Activated effector memory CD4-positive, alpha-beta T cell treated with Interleukin-2 at 50 U/mL for 16 hours (primary cell): ENCODE measurements around the gene RAB6B.

Experiments
- DNase-seq: peaks from one replicate; pipeline ENCODE4 v3.0.0-alpha.2; 2020

Gene RAB6B

DNA sequence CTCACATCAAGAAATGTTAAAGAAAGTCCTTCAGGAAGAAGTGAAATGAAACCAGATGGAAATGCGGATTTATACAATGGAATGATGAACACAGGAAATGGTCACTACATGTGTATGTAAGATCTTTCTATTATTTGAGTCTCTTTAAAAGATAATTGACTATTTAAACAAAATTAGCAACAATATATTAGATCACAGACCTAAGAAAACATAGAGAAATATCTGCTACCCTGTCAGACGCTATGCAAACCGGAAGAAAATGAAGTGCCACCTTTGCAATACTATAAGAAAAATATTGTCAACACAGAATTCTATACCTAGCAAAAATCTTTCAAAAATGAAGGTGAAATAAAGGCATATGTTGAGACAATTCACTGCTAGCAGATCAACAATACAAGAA lies 17.2 kb downstream of the RAB6B start:
- no peak for DNase-seq

DNA sequence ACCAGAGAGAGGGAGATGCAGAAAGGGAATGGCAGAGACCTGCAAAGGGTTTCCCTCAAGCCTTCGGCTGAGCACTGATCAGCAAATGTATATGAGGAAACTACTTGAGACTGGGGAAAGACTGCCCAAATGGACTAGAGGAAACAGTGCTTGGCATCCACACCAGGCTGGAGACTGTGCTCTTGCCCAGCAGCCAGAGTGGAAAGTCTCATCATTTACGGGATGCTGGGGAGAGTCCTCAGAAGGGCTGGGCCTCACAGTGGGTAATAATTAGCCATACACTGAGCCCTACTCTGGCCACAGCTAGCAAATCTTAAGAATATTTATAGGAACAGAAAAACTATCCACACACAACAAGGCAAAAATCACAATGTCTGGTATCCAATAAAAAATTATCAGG lies 18.5 kb downstream of the RAB6B start:
- no peak for DNase-seq

- DNase-seq: no peak
These were observed 20.8 kb downstream of the RAB6B start for GRCh38 chr3:133874761-133875438.

DNA sequence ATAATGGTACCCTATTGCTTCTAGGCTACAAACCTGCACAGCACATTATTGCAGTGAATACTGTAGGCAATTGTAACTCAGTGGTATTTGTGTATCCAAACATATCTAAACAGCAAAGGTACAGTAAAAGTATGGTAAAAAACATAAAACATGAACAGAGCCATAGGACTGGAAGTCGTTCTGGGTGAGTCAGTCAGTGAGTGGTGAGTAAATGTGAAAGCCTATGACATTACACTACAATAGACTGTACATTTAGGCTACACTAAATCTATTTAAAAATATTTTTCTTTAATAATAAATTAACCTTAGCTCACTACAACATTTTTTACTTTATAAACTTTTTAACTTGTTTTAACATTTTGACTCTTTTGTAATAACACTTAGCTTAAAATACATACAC lies 21.3 kb downstream of the RAB6B start:
- DNase-seq: no peak

DNA sequence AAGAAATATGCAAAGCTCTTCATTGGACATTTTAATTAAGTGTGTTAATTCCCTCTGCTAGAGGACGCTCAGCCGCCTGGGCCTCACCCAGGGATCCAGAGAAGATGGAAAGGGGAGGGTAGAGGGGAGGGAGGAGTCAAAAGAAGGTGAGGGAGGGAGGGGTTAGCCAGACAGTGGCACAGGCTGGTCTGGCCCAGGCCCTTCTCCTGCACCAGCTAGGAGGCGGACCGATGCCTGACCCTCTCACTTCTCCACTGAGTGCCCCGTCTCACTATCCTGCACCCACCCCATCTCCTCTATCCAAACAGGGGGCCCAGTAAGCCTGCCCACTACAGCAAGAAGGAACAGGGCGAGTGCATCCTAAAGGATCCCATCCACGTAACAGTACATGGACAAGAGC lies 22.9 kb downstream of the RAB6B start:
- DNase-seq: no peak

- DNase-seq: no peak
These were observed 23.5 kb downstream of the RAB6B start for GRCh38 chr3:133872161-133872560.

DNA sequence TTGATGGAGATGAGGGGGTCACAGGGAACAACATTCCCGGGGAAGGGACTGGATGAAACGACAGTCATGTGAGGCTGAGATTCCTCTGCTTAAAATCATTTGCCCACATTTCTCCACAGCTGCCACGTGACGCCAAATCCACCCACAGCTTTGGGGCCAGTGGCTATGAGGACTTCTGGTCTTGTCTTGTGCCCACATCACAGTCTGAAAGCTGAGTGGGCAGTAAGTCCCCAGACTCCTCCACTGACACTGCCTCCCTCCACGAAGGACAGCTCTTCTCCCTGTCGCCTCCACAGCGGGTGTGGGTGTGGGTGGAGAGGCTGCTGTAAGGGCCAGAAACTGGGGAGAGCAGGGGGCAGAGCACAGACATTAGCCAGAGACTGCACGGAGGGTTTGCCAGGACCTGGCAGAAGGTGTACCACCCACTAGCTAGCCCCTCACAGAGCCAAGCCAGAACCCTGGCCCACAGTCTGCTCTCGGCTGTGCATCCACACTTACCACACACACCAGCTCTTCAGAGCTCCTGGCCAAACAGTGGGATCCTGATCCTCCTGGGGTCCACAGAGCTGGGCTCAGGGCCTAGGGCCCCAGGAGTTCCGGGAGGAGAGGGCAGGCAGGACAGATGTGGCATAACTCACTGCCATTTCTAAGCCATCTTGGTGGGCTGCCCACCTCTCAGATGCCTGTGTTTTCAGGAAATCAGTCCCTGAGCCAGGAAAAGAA lies 24.2 kb downstream of the RAB6B start:
- DNase-seq: no peak

DNA sequence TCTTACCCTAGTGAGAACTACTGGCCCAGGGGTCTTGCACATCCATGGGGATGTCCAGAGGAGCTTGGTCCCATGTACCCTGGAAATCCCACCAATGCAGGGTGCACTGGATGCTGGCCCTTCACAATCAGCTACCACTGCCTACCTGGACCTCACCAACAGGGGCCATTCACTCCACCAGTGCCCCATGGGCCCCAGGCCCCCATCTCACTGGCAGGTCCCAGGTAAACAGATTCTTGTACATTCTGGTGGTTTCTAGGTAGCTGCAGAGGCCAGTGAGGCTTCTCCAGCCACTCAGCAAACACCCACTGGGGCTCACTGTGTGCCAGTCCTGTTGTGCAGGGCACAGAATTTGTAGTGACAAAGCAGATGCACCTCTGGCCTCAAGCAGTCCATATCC lies 24.9 kb downstream of the RAB6B start:
- DNase-seq: no peak

- no peak for DNase-seq
These were observed 26.1 kb downstream of the RAB6B start for GRCh38 chr3:133869586-133869985.

- no peak for DNase-seq
These were observed 26.8 kb downstream of the RAB6B start for GRCh38 chr3:133868758-133869475.

DNA sequence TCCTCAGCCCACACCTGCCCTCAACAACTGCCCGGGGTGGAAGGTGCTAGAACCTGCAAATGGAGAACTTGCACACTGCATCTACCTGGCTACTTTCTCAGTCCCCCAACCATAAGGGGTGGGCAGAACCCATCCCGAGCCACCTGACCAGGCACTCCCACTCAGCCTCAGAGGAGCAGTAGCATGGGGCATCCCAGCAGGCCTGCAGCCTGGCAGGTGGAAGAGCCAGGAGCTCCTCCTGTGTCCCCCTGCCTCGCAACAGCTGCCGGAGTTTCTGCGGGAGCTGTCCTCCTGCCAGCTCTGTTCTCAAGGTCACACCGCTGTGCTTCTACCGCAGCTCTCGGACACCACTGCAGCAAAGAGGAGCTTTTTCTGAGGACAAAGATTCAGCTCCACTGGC lies 27.5 kb downstream of the RAB6B start:
- DNase-seq: no peak

DNA sequence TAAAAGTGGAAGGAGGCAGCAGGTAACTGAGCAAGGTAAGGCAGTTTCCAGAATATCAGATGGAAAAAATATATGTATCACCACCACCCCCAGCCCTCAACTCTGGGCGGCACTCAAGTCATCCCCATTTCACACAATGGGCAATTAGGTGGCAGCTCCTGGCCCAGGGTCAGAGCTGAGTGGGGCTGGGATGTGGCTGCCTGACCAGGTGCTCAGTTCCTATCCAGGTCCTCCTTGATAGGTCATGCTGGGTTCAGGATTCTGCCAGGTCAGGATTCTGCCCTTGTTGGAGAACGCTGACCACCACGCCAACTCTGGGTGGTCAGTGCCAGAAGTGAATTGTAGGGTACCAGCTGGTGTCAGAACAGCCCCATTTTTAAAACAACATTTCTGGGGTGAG lies 29.5 kb downstream of the RAB6B start:
- DNase-seq: no peak

- DNase-seq: no peak
These were observed 30.4 kb downstream of the RAB6B start for GRCh38 chr3:133865136-133865855.

DNA sequence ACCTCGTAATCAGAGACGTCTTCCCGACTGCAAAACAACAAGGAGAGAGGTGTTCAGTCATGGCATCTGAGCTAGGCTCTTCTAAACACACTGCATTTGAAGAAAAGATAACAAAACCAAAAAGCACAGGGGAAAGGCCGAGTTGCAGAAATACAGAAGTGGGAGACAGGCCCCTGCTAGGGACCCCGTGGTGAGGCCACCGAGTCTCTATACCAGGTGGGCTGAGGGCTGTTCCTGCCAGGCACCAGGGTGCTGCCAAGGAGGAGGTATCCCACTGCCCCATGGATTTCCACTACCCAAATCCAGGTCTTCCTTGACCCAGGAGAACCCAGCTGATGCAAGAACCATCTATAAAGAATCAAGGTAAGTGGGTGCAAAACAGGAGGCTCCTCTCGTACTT lies 31.1 kb downstream of the RAB6B start:
- no peak for DNase-seq

- DNase-seq: no peak
These were observed 31.8 kb downstream of the RAB6B start for GRCh38 chr3:133863911-133864310.

DNA sequence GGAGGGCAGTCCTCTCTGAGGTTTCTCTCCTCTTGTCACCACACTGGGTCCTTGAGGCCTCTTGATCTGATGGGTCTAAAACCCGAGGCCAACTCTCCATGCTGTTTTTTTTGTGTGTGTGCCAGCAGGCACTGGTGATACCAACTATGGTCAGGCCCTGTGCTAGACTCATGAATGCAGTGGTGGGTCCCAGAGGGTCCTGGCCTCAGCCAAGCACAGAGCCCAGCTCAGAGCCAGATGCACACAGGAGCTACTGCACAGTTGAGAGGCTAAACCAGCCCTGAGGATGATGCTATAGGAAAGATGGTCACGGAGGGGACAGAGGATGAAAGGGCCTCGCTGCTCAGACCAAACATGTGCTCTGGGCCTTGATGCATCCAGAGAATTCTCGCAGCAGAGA lies 33.5 kb downstream of the RAB6B start:
- no peak for DNase-seq

GRCh38 chr3:133860519-133860918 lies 35.2 kb downstream of the RAB6B start:
- no peak for DNase-seq

- DNase-seq: no peak
These were observed 36.1 kb downstream of the RAB6B start for GRCh38 chr3:133859381-133860234.

- no peak for DNase-seq
These were observed 37.9 kb downstream of the RAB6B start for GRCh38 chr3:133857767-133858166.

- DNase-seq: no peak
These were observed 39.4 kb downstream of the RAB6B start for GRCh38 chr3:133856316-133856715.

- DNase-seq: no peak
These were observed 39.9 kb downstream of the RAB6B start for GRCh38 chr3:133855772-133856171.

DNA sequence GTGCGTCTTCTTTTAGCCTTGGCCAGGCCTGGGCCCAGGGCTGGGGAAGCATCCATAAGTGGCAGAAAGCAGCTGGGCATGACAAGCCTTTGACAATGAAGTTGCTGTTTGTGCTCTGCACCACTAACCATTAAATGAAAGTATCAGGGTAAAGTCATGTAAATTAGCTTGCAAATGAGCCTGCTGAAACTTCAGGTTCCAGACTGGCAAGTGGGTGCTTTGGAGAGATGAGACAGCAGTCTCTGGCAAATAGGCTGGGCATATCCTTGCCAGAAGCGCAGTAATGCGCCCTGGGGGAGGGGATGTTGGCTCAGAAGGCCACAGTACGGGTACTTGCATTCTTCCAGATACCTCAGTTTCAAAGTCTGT lies 40.7 kb downstream of the RAB6B start:
- no peak for DNase-seq
